Measurements from ENCODE around the gene DOK5.

DOK5 gene

GRCh38 chr20:54475334-54476168 lies at the start of gene DOK5:
Gene DOK5 (plus strand): TSS chr20:54475593. CDS start chr20:54475947, 354 bp downstream.
- H3K4me3 ChIP-seq (ENCODE audit: low read depth, low read length), result no peak within 1 kb of the TSS
- DNase-seq (ENCODE audit: low read depth), result no peak
- no peak for TF ChIP-seq CTCF (IDR thresholded peaks at IDR 0.05; ENCODE audit: insufficient read depth, low read depth, low read length, missing control alignments)

- no peak for DNase-seq (ENCODE audit: low read depth)
- no peak for TF ChIP-seq CTCF (IDR thresholded peaks at IDR 0.05; ENCODE audit: insufficient read depth, low read depth, low read length, missing control alignments)
- H3K4me3 ChIP-seq (ENCODE audit: low read depth, low read length), result no peak overlapping the region
These were observed 46.0 kb upstream of the DOK5 start for GRCh38 chr20:54429364-54429763.

- no peak overlapping the region for H3K4me3 ChIP-seq (ENCODE audit: low read depth, low read length)
- TF ChIP-seq CTCF (IDR thresholded peaks at IDR 0.05; ENCODE audit: insufficient read depth, low read depth, low read length, missing control alignments), result no peak
- DNase-seq (ENCODE audit: low read depth), result no peak
These were observed 44.0 kb upstream of the DOK5 start for GRCh38 chr20:54431156-54431944.

GRCh38 chr20:54432966-54433365 lies 42.4 kb upstream of the DOK5 start:
- no peak for DNase-seq (ENCODE audit: low read depth)
- no peak for TF ChIP-seq CTCF (IDR thresholded peaks at IDR 0.05; ENCODE audit: insufficient read depth, low read depth, low read length, missing control alignments)
- no peak overlapping the region for H3K4me3 ChIP-seq (ENCODE audit: low read depth, low read length)

GRCh38 chr20:54433636-54434035 lies 41.8 kb upstream of the DOK5 start:
- no peak for DNase-seq (ENCODE audit: low read depth)
- TF ChIP-seq CTCF (IDR thresholded peaks at IDR 0.05; ENCODE audit: insufficient read depth, low read depth, low read length, missing control alignments), result no peak
- no peak overlapping the region for H3K4me3 ChIP-seq (ENCODE audit: low read depth, low read length)

- no peak for DNase-seq (ENCODE audit: low read depth)
- H3K4me3 ChIP-seq (ENCODE audit: low read depth, low read length), result no peak overlapping the region
- no peak for TF ChIP-seq CTCF (IDR thresholded peaks at IDR 0.05; ENCODE audit: insufficient read depth, low read depth, low read length, missing control alignments)
These were observed 41.2 kb upstream of the DOK5 start for GRCh38 chr20:54434196-54434595.
